GM21360 (cell line): ENCODE results near the gene CDH20.

ENCODE experiments used
- ATAC-seq: cut with Tn5 transposase; IDR thresholded peaks from one replicate; pipeline ENCODE4 v1.9.1; 2021; ENCODE audit warnings: mild to moderate bottlenecking, moderate library complexity; ENCODE audit not compliant: unreplicated experiment

CDH20 gene

DNA sequence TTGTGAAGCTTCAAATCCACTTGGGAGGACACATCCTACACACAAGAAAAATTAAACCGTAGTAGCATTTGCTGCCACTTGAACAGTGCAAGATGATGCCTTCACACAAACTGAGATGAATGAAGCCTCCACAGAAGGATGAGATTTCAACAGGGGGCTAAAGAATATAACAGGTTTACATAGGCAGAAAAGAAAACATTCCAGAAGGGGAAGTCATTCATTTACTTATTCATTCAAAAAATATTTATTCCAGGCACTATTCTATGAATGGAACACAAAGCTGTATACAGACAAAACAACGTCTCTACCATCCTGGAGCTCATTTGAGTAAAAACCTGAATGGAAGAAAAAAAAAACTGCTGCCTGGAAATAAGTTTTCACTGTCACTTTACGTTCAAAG lies 170.5 kb downstream of the CDH20 start:
- no peak for ATAC-seq

DNA sequence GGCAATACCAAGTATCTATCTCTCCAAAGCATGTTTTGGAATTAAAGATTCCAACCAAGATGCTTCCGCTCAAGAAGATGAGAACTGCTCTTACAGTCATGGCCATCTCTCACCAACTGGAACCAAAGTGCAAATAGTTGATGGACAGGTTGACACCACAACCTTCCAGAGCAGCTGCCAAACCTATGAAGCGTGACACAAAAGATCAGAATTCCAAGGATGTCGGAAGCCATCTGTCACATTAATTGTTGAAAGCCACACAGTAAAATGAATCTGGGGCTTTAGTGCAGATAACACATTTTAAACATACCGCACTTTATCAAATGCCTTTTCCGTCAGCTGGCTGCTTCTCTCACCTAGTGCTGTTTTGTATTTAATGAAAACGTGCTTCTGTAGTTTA lies 195.7 kb downstream of the CDH20 start:
- no peak for ATAC-seq

DNA sequence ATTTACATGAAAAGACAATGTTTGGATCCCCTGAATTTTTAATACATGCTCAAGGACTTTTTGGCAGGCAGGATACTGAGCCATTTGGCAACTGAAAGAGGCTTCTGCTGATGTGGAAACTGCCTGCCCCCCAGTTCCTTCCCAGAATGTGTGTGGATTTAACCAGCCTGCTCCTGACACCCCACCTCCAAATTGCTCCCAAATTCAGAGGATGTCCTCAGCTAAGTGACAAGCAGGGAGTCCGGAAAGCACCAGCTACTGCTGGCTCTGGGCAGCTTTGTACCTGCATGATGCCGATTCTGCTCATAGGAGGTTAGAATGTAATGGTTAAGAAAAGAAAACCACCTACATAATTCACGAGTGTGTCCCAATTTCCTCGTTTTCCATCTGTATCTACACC lies 197.5 kb downstream of the CDH20 start:
- ATAC-seq: no peak

DNA sequence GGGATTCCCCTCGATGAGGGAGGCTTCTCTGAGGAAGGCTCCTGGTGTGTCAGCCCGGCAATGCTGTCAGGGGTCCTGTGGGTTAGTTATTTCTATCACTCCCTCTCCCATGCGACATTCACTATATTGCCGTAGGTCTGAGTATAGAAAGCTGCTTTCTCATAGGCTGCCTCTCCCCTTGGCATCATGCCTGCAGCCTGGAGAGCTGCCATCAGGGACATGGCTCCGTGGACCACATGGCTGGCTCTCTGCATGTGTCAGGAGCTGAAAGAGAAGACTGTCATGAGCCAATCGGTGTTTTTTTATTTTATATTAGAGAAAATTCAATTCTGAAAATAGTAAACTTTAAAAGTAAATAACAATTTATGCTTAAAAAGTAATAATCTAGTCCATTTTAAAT lies 198.0 kb downstream of the CDH20 start:
- no peak for ATAC-seq

DNA sequence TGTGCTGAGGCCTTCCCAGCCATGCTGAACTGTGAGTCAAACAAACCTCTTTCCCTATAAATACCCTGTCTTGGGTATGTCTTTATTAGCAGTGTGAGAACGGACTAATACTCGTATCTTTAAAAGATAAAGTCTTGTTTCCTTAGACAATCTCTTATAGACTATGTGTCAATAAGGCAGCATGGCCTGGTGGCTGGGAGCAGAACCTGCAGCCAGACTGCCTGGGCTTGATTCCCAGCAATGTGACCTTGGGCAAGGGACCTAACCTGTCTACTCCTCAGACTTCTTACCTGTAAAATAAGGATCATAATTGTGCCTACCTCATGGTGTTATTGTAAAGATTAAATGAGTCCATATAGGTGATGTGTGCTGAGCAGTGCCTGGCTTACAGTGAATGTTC lies 198.7 kb downstream of the CDH20 start:
- no peak for ATAC-seq

DNA sequence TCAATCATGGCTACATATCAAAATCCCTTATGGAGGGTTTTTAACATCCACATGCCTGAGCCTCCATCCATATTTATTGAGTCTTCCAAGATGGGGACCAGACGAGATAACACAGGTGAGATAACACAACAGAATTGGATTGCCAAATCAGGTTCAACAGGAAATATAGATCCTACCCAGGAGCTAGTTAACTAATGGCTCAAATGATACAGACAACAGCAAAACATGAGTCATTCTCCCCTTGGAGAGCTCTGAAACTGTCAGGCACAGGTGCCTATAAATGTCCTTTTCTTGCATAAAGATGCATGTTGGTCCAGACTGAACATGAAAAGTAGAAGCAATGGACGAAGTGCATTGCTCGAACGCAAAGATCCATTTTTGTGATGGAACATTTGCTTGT lies 202.2 kb downstream of the CDH20 start:
- ATAC-seq: no peak

DNA sequence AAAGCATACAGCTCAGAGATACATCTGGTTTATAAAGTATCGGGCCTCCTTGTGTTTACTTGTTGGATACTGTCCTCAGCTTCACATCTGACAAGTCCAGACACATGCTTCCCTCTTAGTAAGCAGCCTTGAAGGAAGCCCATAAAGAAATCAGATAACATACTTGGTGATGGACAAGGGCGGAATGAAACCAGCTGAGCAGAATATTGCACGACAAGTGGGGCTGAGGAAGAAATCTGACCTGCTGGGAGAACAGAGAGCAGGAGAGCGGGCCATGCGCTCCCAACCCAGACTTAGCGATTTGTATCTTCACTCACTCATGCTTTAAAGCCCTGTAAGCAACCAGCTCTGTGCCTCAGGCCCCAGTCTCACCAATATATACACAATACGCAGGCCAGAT lies 208.4 kb downstream of the CDH20 start:
- no peak for ATAC-seq

DNA sequence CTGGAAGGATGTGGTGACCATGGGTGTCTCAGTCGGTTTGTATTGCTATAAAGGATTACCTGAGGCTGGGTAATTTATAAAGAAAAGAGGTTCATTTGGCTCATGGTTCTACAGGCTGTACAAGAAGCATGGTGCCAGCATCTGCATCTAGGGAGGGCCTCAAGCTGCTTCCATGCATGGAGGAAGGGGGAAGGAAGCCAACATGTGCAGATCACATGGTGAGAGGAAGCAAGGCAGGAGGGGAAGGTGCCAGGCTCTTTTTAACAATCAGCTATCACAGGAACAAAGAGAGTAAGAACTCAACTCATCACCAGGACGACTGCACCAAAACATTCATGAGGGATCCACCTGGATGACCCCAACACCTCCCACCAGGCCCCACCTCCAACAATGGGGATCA lies 209.4 kb downstream of the CDH20 start:
- ATAC-seq: no peak

DNA sequence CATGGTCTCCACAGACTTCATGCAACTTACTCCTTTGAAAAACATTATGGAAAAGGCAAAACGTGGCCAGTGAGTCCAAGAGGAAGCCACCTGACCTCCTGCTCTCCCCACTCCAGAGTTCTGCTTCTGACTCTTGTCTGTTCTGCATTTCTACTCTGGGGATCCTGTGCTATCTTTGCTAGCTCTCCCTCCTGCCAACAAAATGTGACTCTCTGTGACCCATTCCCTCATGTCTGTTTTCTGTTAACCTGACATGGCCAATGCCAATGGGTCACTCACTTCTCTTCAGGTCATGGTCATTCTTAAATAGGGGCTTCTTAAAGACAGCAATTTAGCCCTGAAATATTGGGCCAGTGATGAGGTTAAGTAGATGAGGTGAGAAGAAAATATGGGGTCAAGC lies 210.3 kb downstream of the CDH20 start:
- no peak for ATAC-seq

DNA sequence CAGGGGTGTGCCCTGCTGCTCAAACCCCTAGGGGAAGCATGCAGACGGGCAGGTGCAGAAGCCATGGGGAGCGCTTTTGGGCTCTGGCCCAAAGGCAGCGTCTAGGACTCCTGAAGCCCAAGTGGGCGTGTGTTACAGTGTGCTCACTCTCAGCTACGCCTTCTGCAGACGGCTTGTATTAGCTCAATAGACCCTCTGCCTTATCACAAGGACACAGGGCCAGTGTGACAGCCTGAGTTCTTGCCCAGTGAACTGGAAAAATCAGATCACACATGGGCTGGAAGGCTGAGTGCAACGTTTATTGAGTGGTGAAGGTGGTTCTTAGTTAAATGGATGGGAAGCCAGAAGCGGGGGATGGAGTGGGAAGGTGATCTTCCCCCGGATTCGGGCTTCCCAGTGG lies 210.9 kb downstream of the CDH20 start:
- ATAC-seq: no peak

DNA sequence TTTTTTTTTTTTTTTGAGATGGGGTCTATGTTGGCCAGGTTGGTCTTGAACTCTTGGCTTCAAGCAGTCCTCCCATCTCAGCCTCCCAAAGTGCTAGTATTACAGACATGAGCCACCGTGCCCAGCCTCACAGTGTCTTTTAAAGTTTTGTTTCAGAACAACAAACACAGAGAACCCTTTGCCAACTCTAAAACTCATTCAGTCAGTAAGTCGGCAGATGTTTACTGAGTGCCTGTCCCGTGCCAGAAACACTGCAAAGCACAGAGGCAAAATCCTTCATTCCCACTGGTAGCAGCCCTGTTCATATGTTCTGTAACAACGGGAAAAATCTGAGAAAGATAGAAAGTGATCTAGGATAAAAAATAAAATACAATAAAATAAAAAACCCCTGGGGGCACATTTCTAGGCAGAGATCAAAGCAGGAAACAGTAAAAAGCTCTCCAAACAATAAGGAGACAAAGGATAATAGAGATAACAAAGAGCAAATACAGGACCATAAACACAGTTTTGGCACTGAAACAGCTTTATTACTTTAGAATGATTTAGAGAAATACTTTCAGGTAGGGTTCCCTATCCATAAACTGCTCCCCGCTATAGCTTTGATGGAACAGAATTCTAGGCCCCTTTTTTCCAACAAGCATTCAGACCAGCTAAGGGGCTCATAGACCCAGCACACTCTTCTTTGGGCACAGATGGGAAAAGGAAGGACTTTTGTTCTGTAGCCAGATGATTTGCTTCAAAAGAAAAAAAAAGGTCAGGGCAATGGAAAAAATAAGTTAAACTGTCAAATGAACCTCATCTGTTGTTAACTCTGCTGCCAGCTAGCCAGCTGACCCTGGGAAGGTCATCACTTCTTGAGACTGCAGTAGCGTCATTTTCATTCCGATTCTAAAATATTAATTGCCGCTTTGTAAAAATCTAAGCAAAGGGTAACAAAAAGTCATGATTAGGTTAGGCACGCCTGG lies 212.3 kb downstream of the CDH20 start:
- no peak for ATAC-seq

DNA sequence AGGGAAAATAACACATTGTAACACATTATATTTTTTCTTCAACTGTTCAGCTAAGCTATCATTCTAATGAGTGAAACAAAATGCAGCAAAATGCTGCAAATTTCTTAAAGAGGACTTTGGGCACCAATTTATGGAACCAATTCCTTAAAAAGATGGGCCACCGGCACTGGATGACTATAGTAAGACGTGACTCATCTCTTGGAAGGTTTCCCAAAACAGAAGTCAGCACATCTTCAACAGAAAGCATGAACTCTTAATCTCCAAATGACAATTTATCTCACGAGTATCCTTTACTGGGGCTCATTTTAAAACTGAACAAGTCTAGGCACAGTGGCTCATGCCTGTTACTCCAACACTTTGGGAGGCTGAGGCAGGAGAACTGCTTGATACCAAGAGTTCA lies 213.4 kb downstream of the CDH20 start:
- no peak for ATAC-seq

DNA sequence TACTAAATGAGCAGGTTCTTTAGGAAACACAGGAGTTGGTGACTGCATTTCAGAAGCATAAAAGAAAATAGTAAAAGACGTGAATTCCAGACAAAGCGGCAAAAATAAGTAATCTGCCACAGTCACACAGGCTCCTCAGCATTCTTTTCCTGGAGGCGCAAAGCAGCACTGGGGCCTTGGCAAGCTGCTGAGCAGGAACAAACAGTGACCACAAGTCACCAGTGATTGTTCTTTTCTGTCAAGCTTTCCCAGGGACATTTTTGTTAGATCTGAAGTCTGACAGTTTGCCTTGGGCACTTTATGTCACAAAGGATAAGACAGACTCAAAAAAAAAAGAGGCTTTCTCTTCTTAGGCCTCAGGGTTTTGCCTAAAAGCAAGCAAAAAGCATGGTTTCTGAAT lies 216.2 kb downstream of the CDH20 start:
- ATAC-seq: no peak

DNA sequence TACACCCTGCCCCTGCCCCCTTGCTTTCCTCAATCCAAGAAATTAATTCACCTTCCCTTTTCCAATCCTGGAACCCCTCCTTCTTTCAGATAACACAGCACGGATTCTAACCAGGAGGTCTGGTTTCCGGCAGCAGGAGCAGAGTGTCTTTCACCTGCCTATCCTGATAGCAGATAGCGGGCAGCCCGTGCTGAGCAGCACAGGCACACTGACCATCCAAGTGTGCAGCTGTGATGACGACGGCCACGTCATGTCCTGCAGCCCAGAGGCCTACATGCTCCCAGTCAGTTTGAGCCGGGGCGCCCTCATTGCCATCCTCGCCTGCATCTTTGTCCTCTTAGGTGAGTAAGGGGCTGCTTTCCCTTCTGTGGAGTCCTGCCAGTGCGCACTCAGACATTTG lies 216.7 kb downstream of the CDH20 start:
- no peak for ATAC-seq

DNA sequence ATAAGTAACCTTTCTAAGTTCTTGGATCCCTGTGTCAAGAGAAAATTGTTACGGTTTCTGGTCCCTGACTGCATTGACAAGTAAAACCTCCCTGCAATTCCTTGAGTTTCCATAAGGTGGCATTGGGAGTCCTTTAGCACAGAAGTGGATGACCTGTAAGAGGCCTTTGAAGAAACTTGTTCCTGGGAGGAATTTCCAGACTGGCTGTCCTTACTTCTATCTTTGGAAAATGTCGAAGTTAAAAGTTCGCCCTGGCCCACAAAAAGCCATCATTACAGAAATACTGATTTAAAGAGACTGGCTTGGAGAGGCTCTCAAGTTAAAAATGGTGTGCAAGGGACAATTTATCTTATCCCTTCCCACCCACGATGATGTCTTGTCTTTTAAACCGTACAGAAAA lies 218.4 kb downstream of the CDH20 start:
- peak; percentile 84 for ATAC-seq

DNA sequence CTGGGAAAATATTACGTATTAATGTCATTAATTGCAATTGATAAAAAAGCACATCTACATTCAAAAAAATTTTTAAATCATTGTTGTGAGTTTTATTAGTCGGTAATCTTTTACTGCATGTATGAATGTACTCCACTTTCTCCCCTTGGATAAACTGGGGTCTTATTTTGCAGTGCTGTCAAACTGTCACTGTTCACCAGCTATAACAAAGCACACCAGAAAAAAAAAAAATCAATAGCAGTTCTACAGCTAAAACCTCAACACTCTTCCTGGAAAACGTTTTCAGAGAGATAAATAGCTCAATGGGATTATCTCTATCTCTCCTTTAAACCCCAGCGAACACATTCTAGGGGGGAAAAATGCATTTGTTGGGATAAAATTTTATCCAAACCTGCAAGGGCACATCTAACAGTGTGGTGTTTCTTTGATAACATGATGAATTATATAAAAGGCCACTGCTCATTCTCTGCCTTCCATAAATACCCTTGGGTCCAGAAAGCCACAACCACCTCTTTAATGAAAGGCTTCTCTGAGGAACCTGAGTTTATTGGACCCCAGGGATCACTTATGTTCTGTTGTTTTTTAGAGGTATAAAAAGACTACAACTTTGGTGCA lies 219.9 kb downstream of the CDH20 start:
- no peak for ATAC-seq

DNA sequence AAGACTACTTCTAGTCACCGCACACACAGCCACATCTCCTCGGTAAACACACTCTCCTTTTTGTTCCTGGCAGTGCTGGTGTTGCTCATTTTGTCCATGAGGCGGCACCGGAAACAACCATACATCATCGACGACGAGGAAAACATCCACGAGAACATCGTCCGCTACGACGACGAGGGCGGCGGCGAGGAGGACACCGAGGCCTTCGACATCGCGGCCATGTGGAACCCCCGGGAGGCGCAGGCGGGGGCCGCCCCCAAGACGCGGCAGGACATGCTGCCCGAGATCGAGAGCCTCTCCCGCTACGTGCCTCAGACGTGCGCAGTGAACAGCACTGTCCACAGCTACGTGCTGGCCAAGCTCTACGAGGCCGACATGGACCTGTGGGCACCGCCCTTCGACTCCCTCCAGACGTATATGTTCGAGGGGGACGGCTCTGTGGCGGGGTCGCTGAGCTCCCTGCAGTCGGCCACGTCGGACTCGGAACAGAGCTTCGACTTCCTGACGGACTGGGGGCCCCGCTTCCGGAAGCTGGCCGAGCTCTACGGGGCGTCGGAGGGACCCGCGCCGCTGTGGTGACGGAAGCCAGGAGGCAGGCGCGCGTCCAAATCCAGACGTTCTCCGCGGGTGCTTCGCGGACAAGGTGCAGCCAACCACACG lies 221.0 kb downstream of the CDH20 start:
- ATAC-seq: no peak

DNA sequence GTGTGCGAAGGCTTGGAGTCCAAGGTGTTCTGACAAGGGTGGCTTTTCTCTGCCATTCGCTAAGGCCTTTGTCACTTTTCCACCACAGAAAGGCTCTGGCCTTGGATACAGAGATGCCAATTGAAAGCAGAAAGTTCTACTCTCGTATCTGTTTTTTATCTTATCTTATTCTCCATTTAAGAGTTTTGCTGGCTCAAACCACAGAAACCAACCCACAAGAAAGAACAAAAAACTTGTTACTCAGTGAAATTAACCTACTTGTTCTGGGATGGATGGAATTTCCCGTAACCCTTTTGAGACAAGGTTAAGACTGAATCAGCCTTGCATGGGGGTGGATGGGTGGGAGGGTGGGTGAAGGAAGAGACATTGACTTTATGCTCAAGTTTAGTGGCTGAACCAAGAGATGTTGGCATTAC lies 221.7 kb downstream of the CDH20 start:
- ATAC-seq: no peak

DNA sequence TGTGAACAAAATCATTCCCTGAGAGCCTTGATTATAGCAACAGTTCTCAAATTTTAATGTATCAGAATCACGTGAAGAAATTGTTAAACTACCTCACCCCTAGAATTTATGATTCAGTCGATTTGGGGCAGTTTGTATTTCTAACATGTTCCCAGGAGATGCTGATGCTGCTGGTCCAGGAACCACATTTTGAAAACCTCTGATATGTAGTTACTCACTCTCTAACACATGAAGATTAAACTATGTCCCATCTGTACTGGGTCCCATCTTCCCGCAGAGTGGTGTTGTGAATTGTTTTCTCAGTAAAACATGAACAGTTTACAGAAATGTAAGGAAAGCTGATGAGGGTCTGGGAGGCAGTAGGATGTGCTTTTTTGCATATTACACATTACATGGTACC lies 223.1 kb downstream of the CDH20 start:
- ATAC-seq: no peak

DNA sequence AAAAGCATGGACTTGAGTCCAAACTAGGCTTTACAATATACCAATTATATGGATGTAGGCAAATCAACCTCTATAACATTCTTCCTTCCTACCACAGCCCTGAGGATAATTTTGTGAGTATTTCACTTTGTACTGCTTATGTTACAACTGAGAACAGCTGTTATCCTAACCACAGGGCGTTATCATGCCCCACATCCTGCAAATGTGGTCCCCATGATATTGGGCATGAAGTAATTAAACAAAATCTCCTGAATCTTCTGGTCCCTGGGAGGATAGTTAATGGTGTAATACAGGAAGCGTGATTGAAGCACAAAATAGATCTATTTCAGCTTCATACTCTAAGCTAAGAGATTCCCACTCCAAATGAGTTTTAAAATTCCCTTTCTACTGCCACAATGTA lies 223.6 kb downstream of the CDH20 start:
- no peak for ATAC-seq

DNA sequence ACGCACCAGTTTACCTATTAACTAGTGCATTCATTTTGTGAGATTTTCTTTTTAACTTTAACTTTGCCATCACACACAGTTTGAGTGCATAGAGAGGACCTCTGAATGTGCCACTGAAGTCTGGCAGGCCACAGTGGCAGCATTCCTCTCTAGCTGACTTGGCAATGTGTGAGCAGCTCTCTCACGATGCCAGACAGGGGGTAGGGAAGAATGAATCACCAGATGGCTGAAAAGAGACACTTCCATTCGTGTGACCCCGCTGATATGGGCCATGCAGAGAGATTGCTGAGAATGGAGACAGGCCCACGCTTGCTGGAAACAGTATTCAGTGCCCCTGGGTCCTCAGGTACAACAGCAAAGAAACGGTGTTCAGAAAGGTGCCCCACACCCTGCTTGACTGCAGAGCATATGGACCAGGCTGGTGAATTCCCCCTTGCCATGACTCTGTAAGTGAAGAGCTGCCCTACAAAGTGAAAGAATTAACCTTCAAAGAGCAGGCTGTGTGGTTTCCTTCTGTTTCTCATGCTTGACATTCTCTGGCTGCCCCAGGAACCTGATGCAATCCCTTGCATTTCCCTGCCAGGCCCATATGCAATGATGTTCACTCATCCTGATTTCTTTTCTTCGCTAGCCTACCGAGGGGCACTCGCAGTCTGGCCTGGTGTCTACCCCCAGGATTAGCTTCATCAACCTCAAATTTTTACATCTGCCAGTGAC lies 236.1 kb downstream of the CDH20 start:
- no peak for ATAC-seq
